HepG2 (cell line): ENCODE measurements around the gene SMIM14. TPM values are rescaled to one million over a fixed set of nuclear protein-coding genes. Genes with fewer than 3 reads are reported as not detected.

ENCODE experiments used
- CREBL2 ChIP-seq: sonication (generic); formaldehyde crosslinking; IDR thresholded peaks from 2 replicates; pipeline ENCODE4 v1.8.1; 2023; ENCODE audit warnings: missing genetic modification reagents, mild to moderate bottlenecking, borderline replicate concordance
- GFI1 ChIP-seq: sonication (generic); formaldehyde crosslinking; IDR thresholded peaks from 2 replicates; pipeline ENCODE4 v1.5.0; 2020; ENCODE audit warnings: missing genetic modification reagents, mild to moderate bottlenecking, borderline replicate concordance
- RERE ChIP-seq: IDR thresholded peaks from 2 replicates; pipeline ENCODE4 v1.6.1; 2016; ENCODE audit warnings: low read depth, missing genetic modification reagents, missing compliant biosample characterization
- SRF ChIP-seq: IDR thresholded peaks from 2 replicates; pipeline ENCODE4 v1.6.1; 2011; ENCODE audit warnings: mild to moderate bottlenecking, low read depth, low read length, moderate library complexity
- SRSF1 ChIP-seq: fragments of 200-400 bp; formaldehyde crosslinking; optimal IDR thresholded peaks from 2 replicates; pipeline ENCODE3; 2017; ENCODE audit warnings: mild to moderate bottlenecking, low read depth, low read length, moderate library complexity
- TP53 ChIP-seq: sonication (generic); formaldehyde crosslinking; conservative IDR thresholded peaks from 2 replicates; pipeline ENCODE4 v1.4.0; 2020; ENCODE audit warnings: missing genetic modification reagents
- ZNF513 ChIP-seq: sonication (generic); formaldehyde crosslinking; conservative IDR thresholded peaks from 2 replicates; pipeline ENCODE4 v1.5.0; 2020; ENCODE audit warnings: missing genetic modification reagents
- ZNF740 ChIP-seq: sonication (generic); formaldehyde crosslinking; IDR thresholded peaks from 2 replicates; pipeline ENCODE4 v1.4.0; 2020; ENCODE audit warnings: missing genetic modification reagents
- polyA plus RNA-seq, 8 experiments: library from polyadenylated mRNA; depleted of rRNA in 3 of 8; stranded (reverse) in 7 of 8; unstranded in 1 of 8; fragments of >200 nt; fragmentation: Illumina TruSeq in 4 of 8; extraction: Trizol in 4 of 8; gene quantifications; 2 replicates each; pipeline versions ENCODE4 v1.2.1 to v1.2.3, GENCODE V29; 2011 to 2016; ENCODE audit warnings: low read depth in 4 of 8, missing spikeins in 1 of 8, mixed read lengths in 1 of 8; ENCODE audit not compliant: insufficient read depth in 1 of 8
- total RNA-seq, 5 experiments: library from RNA; depleted of rRNA; stranded (reverse); fragments of >200 nt; fragmentation: Illumina TruSeq; extraction: Trizol; gene quantifications; 2 replicates each; pipeline ENCODE4 v1.2.3, GENCODE V29; 2016; ENCODE audit warnings: low read depth in 1 of 5

Gene SMIM14
- total and polyA plus RNA-seq, 2 of the 13 experiments (the other 11 are each of a cell fraction or from before 2014, with no cell fraction given): 16.3 to 28.1 TPM

GRCh38 chr4:39587881-39588280, 50.8 kb downstream of the SMIM14 start (continued):
- no peak for TF ChIP-seq SRSF1
- no peak for TF ChIP-seq ZNF740 (CRISPR knock-in tag)
- no peak for TF ChIP-seq TP53 (CRISPR knock-in tag)
- TF ChIP-seq RERE (CRISPR knock-in tag): no peak
- TF ChIP-seq CREBL2 (CRISPR knock-in tag): no peak
- no peak for TF ChIP-seq GFI1
- no peak for TF ChIP-seq SRF
- TF ChIP-seq ZNF513 (CRISPR knock-in tag): no peak
